ENCODE results near the gene MRGPRX4.

GRCh38 chr11:18188796-18189195 is 16.2 kb downstream of the MRGPRX4 start:
- TF ChIP-seq POLR2A (IDR thresholded peaks at IDR 0.05): no peak
- TF ChIP-seq, protein P1, sequence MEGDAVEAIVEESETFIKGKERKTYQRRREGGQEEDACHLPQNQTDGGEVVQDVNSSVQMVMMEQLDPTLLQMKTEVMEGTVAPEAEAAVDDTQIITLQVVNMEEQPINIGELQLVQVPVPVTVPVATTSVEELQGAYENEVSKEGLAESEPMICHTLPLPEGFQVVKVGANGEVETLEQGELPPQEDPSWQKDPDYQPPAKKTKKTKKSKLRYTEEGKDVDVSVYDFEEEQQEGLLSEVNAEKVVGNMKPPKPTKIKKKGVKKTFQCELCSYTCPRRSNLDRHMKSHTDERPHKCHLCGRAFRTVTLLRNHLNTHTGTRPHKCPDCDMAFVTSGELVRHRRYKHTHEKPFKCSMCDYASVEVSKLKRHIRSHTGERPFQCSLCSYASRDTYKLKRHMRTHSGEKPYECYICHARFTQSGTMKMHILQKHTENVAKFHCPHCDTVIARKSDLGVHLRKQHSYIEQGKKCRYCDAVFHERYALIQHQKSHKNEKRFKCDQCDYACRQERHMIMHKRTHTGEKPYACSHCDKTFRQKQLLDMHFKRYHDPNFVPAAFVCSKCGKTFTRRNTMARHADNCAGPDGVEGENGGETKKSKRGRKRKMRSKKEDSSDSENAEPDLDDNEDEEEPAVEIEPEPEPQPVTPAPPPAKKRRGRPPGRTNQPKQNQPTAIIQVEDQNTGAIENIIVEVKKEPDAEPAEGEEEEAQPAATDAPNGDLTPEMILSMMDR (IDR thresholded peaks at IDR 0.05): no peak
- no peak for TF ChIP-seq EP300 (IDR thresholded peaks at IDR 0.05; ENCODE audit: low read depth)
